H9 (cell line): ENCODE measurements around the gene PDIA6. TPM values are rescaled to one million over a fixed set of nuclear protein-coding genes. Genes with fewer than 3 reads are reported as not detected.

Experiments used
- DNase-seq: peaks from one replicate; pipeline ENCODE4 v3.0.0-alpha.2; 2017
- H2AFZ ChIP-seq: one replicate; pipeline ENCODE4 v1.6.1; 2013; ENCODE audit warnings: mild to moderate bottlenecking, low read length, control low read depth, moderate library complexity
- H2AK5ac ChIP-seq: 2 replicates; pipeline ENCODE4 v1.6.1; 2013; ENCODE audit warnings: low read length, control low read depth, mixed read lengths; ENCODE audit not compliant: insufficient read length
- H2BK120ac ChIP-seq: one replicate; pipeline ENCODE4 v1.6.1; 2013; ENCODE audit warnings: low read depth, mild to moderate bottlenecking, low read length, control low read depth, inconsistent platforms; ENCODE audit not compliant: poor library complexity, severe bottlenecking
- H2BK12ac ChIP-seq: 2 replicates; pipeline ENCODE4 v1.6.1; 2013; ENCODE audit warnings: low read length, control low read depth, mixed read lengths, low read depth; ENCODE audit not compliant: insufficient read length
- H2BK15ac ChIP-seq: 2 replicates; pipeline ENCODE4 v1.6.1; 2013; ENCODE audit warnings: low read depth, low read length, control low read depth
- H2BK20ac ChIP-seq: one replicate; pipeline ENCODE4 v1.6.1; 2013; ENCODE audit warnings: low read depth, mild to moderate bottlenecking, low read length, control low read depth, inconsistent platforms; ENCODE audit not compliant: poor library complexity, severe bottlenecking
- H2BK5ac ChIP-seq: 2 replicates; pipeline ENCODE4 v1.6.1; 2013; ENCODE audit warnings: low read length, control low read depth, mixed read lengths; ENCODE audit not compliant: insufficient read length
- H3K14ac ChIP-seq: 2 replicates; pipeline ENCODE4 v1.6.1; 2013; ENCODE audit warnings: low read length, control low read depth; ENCODE audit not compliant: insufficient read depth
- H3K18ac ChIP-seq: 2 replicates; pipeline ENCODE4 v1.6.1; 2013; ENCODE audit warnings: low read depth, mild to moderate bottlenecking, mixed read lengths, low read length, control low read depth; ENCODE audit not compliant: insufficient read length
- H3K23ac ChIP-seq: 2 replicates; pipeline ENCODE4 v1.6.1; 2013; ENCODE audit warnings: low read length, control low read depth, mixed read lengths, low read depth; ENCODE audit not compliant: insufficient read length
- H3K23me2 ChIP-seq: 2 replicates; pipeline ENCODE4 v1.6.1; 2013; ENCODE audit warnings: low read depth, mild to moderate bottlenecking, mixed read lengths, low read length, control low read depth; ENCODE audit not compliant: insufficient read length, poor library complexity, severe bottlenecking
- H3K27ac ChIP-seq: 2 replicates; pipeline ENCODE4 v1.5.1; 2013; ENCODE audit warnings: low read length, control low read depth, mixed read lengths, low read depth; ENCODE audit not compliant: insufficient read length
- H3K27me3 ChIP-seq: 2 replicates; pipeline ENCODE4 v1.6.1; 2013; ENCODE audit warnings: low read length, control low read depth, inconsistent platforms; ENCODE audit not compliant: insufficient read depth
- H3K4ac ChIP-seq: 2 replicates; pipeline ENCODE4 v1.6.1; 2013; ENCODE audit warnings: low read depth, mild to moderate bottlenecking, control low read depth, inconsistent platforms, low read length, moderate library complexity
- H3K4me1 ChIP-seq: 2 replicates; pipeline ENCODE4 v1.6.1; 2013; ENCODE audit warnings: low read length, control low read depth, inconsistent platforms; ENCODE audit not compliant: insufficient read depth
- H3K4me2 ChIP-seq: 2 replicates; pipeline ENCODE4 v1.6.1; 2013; ENCODE audit warnings: low read length, control low read depth, mixed read lengths; ENCODE audit not compliant: insufficient read length, insufficient read depth
- H3K56ac ChIP-seq: 2 replicates; pipeline ENCODE4 v1.6.1; 2013; ENCODE audit warnings: low read depth, mild to moderate bottlenecking, mixed read lengths, low read length, control low read depth; ENCODE audit not compliant: insufficient read length
- H3K79me1 ChIP-seq: 2 replicates; pipeline ENCODE4 v1.6.1; 2013; ENCODE audit warnings: low read depth, mild to moderate bottlenecking, moderate library complexity, low read length, control low read depth, inconsistent platforms; ENCODE audit not compliant: insufficient read depth, poor library complexity, severe bottlenecking
- H3K79me2 ChIP-seq: 2 replicates; pipeline ENCODE4 v1.6.1; 2013; ENCODE audit warnings: low read length, control low read depth, inconsistent platforms; ENCODE audit not compliant: insufficient read depth
- H3K9ac ChIP-seq: 2 replicates; pipeline ENCODE4 v1.6.1; 2013; ENCODE audit warnings: low read length, control low read depth, mixed read lengths; ENCODE audit not compliant: insufficient read length; ENCODE audit errors: extremely low read depth
- H3K9me3 ChIP-seq: one replicate; pipeline ENCODE4 v1.6.1; 2013; ENCODE audit warnings: low read depth, low read length, inconsistent platforms; ENCODE audit not compliant: control insufficient read depth
- H3T11ph ChIP-seq: one replicate; pipeline ENCODE4 v1.6.1; 2013; ENCODE audit warnings: mild to moderate bottlenecking, low read length, control low read depth, inconsistent platforms
- H4K20me1 ChIP-seq: one replicate; pipeline ENCODE4 v1.6.1; 2013; ENCODE audit not compliant: control insufficient read depth, insufficient read length, insufficient read depth
- H4K5ac ChIP-seq: 2 replicates; pipeline ENCODE4 v1.6.1; 2013; ENCODE audit warnings: low read depth, mild to moderate bottlenecking, mixed read lengths, low read length, control low read depth; ENCODE audit not compliant: insufficient read length
- H4K8ac ChIP-seq: replicated peaks from 2 replicates; pipeline ENCODE4 v1.6.1; 2013; ENCODE audit warnings: low read length, control low read depth, mixed read lengths, low read depth; ENCODE audit not compliant: insufficient read length
- H4K91ac ChIP-seq: 2 replicates; pipeline ENCODE4 v1.6.1; 2013; ENCODE audit warnings: low read depth, mild to moderate bottlenecking, moderate library complexity, mixed read lengths, low read length, control low read depth; ENCODE audit not compliant: insufficient read length
- H3K27ac Mint-ChIP-seq, 3 experiments: 2 replicates in 2 of 3; 3 replicates in 1 of 3; pipeline ENCODE4 v1.8.0; 2020 to 2021; ENCODE audit warnings: mixed read lengths in 3 of 3, mild to moderate bottlenecking in 1 of 3, moderate library complexity in 1 of 3
- H3K27me3 Mint-ChIP-seq: 2 replicates; pipeline ENCODE4 v1.8.0; 2021; ENCODE audit warnings: low read depth, mild to moderate bottlenecking, moderate library complexity, mixed read lengths
- H3K36me3 Mint-ChIP-seq, 3 experiments: 2 replicates in 2 of 3; 3 replicates in 1 of 3; pipeline ENCODE4 v1.8.0; 2020 to 2021; ENCODE audit warnings: low read depth in 3 of 3, mixed read lengths in 3 of 3; ENCODE audit not compliant: insufficient read depth in 1 of 3
- H3K4me1 Mint-ChIP-seq, 2 experiments: 2 replicates each; pipeline ENCODE4 v1.8.0; 2020; ENCODE audit warnings: mixed read lengths in 2 of 2
- H3K4me3 Mint-ChIP-seq, 2 experiments: 2 replicates in 1 of 2; 3 replicates in 1 of 2; pipeline ENCODE4 v1.8.0; 2020 to 2021; ENCODE audit warnings: mild to moderate bottlenecking in 2 of 2, mixed read lengths in 2 of 2, moderate library complexity in 1 of 2
- H3K9me3 Mint-ChIP-seq, 2 experiments: 2 replicates in 1 of 2; 3 replicates in 1 of 2; pipeline ENCODE4 v1.8.0; 2020; ENCODE audit warnings: mild to moderate bottlenecking in 2 of 2, mixed read lengths in 2 of 2, moderate library complexity in 1 of 2
- CTCF ChIP-seq: fragments of 200-600 bp; sonication (generic); conservative IDR thresholded peaks from 3 replicates; pipeline ENCODE4 v1.8.0; 2021; ENCODE audit warnings: antibody characterized with exemption, mild to moderate bottlenecking
- WGBS: extraction: QIAGEN DNeasy Blood & Tissue Kit; methylation state at CpG from one replicate; pipeline ENCODE4 v1.1.7; 2013; ENCODE audit warnings: missing lambda C conversion rate, low lambda C conversion rate, mixed read lengths; ENCODE audit not compliant: insufficient read length; ENCODE audit errors: extremely low coverage; 5-methylcytosine and 5-hydroxymethylcytosine counted together
- total RNA-seq: library from RNA; stranded (reverse); gene quantifications from 2 replicates; pipeline ENCODE4 v1.2.1, GENCODE V29; 2021

The PDIA6 gene
- total RNA-seq, 1 experiment from 2014 or later, result 301 TPM

GRCh38 chr2:10764896-10765295, 47.7 kb downstream of the PDIA6 start:
- no peaks in the 10 kb centered on the region for H3K9me3 Mint-ChIP-seq

More at GRCh38 chr2:10764896-10765295, 47.7 kb downstream of the PDIA6 start:
- Histone ChIP-seq H3K27ac (no peak overlapping the region), H2BK120ac (no peak overlapping the region), H2BK20ac (no peak overlapping the region), H3K23me2 (no peaks in the 10 kb centered on the region), H3K56ac (no peak overlapping the region), H4K8ac (no peak overlapping the region), H2AK5ac (no peak overlapping the region), H3T11ph (no peak overlapping the region), H3K23ac (no peak overlapping the region), H3K27me3 (no peaks in the 10 kb centered on the region), H2AFZ (no peak overlapping the region), H3K18ac (no peak overlapping the region), H3K79me1 (no peaks in the 10 kb centered on the region), H3K14ac (no peak overlapping the region), H2BK12ac (no peak overlapping the region), H3K9ac (no peak overlapping the region), H4K5ac (no peak overlapping the region), H3K4me2 (no peak overlapping the region), H4K91ac (no peak overlapping the region), H3K4ac (no peak overlapping the region), H4K20me1 (no peaks in the 10 kb centered on the region), H3K79me2 (no peaks in the 10 kb centered on the region), H2BK5ac (no peak overlapping the region), H3K4me1 (no peaks in the 10 kb centered on the region), H2BK15ac (no peak overlapping the region), H3K9me3 (no peaks in the 10 kb centered on the region)
- H3K36me3 Mint-ChIP-seq, result no peaks in the 10 kb centered on the region
- no peak overlapping the region for H3K27ac Mint-ChIP-seq
- no peak for TF ChIP-seq CTCF
- no peak for DNase-seq
- H3K27me3 Mint-ChIP-seq, result peaks cover 7% of the 10 kb centered on the region
- WGBS, result no CpG with 5 or more reads among the region's 4 CpGs
- peaks cover 7 to 14% of the 10 kb centered on the region in 2 experiments for H3K4me1 Mint-ChIP-seq
- H3K4me3 Mint-ChIP-seq, result no peak overlapping the region
